K562 (cell line): ENCODE results near the gene THSD8. TPM values are rescaled to one million over a fixed set of nuclear protein-coding genes. Genes with fewer than 3 reads are reported as not detected.

Experiments
- CBFB ChIP-seq: sonication (generic); formaldehyde crosslinking; IDR thresholded peaks from 2 replicates; pipeline ENCODE4 v1.4.0; 2020; ENCODE audit warnings: mild to moderate bottlenecking, missing genetic modification reagents
- GATAD2A ChIP-seq: fragments of 450-650 bp; IDR thresholded peaks from 2 replicates; pipeline ENCODE4 v1.6.1; 2017
- KDM5B ChIP-seq: fragments of 200-600 bp; sonication (generic); IDR thresholded peaks from 2 replicates; pipeline ENCODE4 v1.6.1; 2012; ENCODE audit warnings: low read depth, mild to moderate bottlenecking, moderate library complexity, low read length, control low read depth, inconsistent platforms; ENCODE audit not compliant: insufficient replicate concordance
- RAD51 ChIP-seq: fragments of 450-650 bp; IDR thresholded peaks from 2 replicates; pipeline ENCODE4 v1.7.1; 2016; ENCODE audit warnings: low read depth, mild to moderate bottlenecking, borderline replicate concordance
- RBFOX2 ChIP-seq: fragments of 200-400 bp; formaldehyde crosslinking; IDR thresholded peaks from 2 replicates; pipeline ENCODE4 v1.6.1; 2017; ENCODE audit warnings: low read depth, mild to moderate bottlenecking, low read length, moderate library complexity
- RFX7 ChIP-seq: fragments of 250-450 bp; sonication (Bioruptor Pico); IDR thresholded peaks from 2 replicates; pipeline ENCODE4 v1.5.1; 2021; ENCODE audit warnings: mild to moderate bottlenecking
- ZNF282 ChIP-seq: sonication (generic); formaldehyde crosslinking; IDR thresholded peaks from 2 replicates; pipeline ENCODE4 v1.8.1; 2023; ENCODE audit warnings: missing genetic modification reagents
- ZNF830 ChIP-seq: fragments of 250-450 bp; sonication (Bioruptor Pico); IDR thresholded peaks from 2 replicates; pipeline ENCODE4 v1.5.0; 2021; ENCODE audit warnings: mild to moderate bottlenecking
- ZSCAN32 ChIP-seq: fragments of 450-650 bp; formaldehyde crosslinking; IDR thresholded peaks from 2 replicates; pipeline ENCODE4 v1.4.0; 2020; ENCODE audit warnings: mild to moderate bottlenecking, moderate library complexity
- polyA plus RNA-seq, 8 experiments: library from polyadenylated mRNA; depleted of rRNA in 4 of 8; stranded (reverse) in 5 of 8; unstranded in 3 of 8; fragments of >200 nt; fragmentation: Nextera tagmentation in 2 of 8; fragmentation: Illumina TruSeq in 1 of 8; extraction: Ambion mirVana in 2 of 8; extraction: Trizol in 1 of 8; gene quantifications; 2 replicates each; pipeline versions ENCODE4 v1.2.1 to v1.2.3, GENCODE V29; 2011 to 2014; ENCODE audit warnings: inconsistent platforms in 1 of 8, missing spikeins in 1 of 8
- total RNA-seq, 7 experiments: library from RNA; depleted of rRNA in 6 of 7; stranded (reverse); fragments of >200 nt in 6 of 7; fragmentation: Illumina TruSeq in 2 of 7; extraction: Trizol in 2 of 7; gene quantifications; 2 replicates each; pipeline versions ENCODE4 v1.2.1 to v1.2.3, GENCODE V29; 2011 to 2021; ENCODE audit warnings: low replicate concordance in 1 of 7
- TF ChIP-seq, protein P1 (sequence below): sonication (generic); formaldehyde crosslinking; IDR thresholded peaks from 2 replicates; pipeline ENCODE4 v1.9.0; 2022; ENCODE audit warnings: mild to moderate bottlenecking, missing genetic modification reagents
- TF ChIP-seq, protein P2 (sequence below): fragments of 450-650 bp; IDR thresholded peaks from 2 replicates; pipeline ENCODE4 v1.6.1; 2016; ENCODE audit warnings: mild to moderate bottlenecking, moderate library complexity
- TF ChIP-seq, protein P3 (sequence below): sonication (generic); formaldehyde crosslinking; IDR thresholded peaks from 2 replicates; pipeline ENCODE4 v1.8.0; 2022; ENCODE audit warnings: mild to moderate bottlenecking, missing genetic modification reagents

The THSD8 gene
- total and polyA plus RNA-seq, 9 of the 15 experiments (the other 6 are each of a cell fraction or from before 2014, with no cell fraction given): 8.4 to 42.4 (median 19.9) TPM; not detected in 2

GRCh38 chr19:12774588-12775555 lies 27.0 kb upstream of the THSD8 start, which contains the start of gene HOOK2 (continued):
- TF ChIP-seq ZNF282 (CRISPR knock-in tag): 0 out of 2 replicates have a peak, but pooled peaks have one; percentile 49
- TF ChIP-seq KDM5B: peak; percentile 55
- TF ChIP-seq, protein P1, sequence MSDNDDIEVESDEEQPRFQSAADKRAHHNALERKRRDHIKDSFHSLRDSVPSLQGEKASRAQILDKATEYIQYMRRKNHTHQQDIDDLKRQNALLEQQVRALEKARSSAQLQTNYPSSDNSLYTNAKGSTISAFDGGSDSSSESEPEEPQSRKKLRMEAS (CRISPR knock-in tag): peak; percentile 73
- TF ChIP-seq ZSCAN32 (CRISPR knock-in tag): 0 out of 2 replicates have a peak, but pooled peaks have one; percentile 13
- TF ChIP-seq RBFOX2: peak; percentile 65
- TF ChIP-seq RAD51: peak; percentile 90
- TF ChIP-seq RFX7 (CRISPR knock-in tag): no peak
- TF ChIP-seq, protein P2, sequence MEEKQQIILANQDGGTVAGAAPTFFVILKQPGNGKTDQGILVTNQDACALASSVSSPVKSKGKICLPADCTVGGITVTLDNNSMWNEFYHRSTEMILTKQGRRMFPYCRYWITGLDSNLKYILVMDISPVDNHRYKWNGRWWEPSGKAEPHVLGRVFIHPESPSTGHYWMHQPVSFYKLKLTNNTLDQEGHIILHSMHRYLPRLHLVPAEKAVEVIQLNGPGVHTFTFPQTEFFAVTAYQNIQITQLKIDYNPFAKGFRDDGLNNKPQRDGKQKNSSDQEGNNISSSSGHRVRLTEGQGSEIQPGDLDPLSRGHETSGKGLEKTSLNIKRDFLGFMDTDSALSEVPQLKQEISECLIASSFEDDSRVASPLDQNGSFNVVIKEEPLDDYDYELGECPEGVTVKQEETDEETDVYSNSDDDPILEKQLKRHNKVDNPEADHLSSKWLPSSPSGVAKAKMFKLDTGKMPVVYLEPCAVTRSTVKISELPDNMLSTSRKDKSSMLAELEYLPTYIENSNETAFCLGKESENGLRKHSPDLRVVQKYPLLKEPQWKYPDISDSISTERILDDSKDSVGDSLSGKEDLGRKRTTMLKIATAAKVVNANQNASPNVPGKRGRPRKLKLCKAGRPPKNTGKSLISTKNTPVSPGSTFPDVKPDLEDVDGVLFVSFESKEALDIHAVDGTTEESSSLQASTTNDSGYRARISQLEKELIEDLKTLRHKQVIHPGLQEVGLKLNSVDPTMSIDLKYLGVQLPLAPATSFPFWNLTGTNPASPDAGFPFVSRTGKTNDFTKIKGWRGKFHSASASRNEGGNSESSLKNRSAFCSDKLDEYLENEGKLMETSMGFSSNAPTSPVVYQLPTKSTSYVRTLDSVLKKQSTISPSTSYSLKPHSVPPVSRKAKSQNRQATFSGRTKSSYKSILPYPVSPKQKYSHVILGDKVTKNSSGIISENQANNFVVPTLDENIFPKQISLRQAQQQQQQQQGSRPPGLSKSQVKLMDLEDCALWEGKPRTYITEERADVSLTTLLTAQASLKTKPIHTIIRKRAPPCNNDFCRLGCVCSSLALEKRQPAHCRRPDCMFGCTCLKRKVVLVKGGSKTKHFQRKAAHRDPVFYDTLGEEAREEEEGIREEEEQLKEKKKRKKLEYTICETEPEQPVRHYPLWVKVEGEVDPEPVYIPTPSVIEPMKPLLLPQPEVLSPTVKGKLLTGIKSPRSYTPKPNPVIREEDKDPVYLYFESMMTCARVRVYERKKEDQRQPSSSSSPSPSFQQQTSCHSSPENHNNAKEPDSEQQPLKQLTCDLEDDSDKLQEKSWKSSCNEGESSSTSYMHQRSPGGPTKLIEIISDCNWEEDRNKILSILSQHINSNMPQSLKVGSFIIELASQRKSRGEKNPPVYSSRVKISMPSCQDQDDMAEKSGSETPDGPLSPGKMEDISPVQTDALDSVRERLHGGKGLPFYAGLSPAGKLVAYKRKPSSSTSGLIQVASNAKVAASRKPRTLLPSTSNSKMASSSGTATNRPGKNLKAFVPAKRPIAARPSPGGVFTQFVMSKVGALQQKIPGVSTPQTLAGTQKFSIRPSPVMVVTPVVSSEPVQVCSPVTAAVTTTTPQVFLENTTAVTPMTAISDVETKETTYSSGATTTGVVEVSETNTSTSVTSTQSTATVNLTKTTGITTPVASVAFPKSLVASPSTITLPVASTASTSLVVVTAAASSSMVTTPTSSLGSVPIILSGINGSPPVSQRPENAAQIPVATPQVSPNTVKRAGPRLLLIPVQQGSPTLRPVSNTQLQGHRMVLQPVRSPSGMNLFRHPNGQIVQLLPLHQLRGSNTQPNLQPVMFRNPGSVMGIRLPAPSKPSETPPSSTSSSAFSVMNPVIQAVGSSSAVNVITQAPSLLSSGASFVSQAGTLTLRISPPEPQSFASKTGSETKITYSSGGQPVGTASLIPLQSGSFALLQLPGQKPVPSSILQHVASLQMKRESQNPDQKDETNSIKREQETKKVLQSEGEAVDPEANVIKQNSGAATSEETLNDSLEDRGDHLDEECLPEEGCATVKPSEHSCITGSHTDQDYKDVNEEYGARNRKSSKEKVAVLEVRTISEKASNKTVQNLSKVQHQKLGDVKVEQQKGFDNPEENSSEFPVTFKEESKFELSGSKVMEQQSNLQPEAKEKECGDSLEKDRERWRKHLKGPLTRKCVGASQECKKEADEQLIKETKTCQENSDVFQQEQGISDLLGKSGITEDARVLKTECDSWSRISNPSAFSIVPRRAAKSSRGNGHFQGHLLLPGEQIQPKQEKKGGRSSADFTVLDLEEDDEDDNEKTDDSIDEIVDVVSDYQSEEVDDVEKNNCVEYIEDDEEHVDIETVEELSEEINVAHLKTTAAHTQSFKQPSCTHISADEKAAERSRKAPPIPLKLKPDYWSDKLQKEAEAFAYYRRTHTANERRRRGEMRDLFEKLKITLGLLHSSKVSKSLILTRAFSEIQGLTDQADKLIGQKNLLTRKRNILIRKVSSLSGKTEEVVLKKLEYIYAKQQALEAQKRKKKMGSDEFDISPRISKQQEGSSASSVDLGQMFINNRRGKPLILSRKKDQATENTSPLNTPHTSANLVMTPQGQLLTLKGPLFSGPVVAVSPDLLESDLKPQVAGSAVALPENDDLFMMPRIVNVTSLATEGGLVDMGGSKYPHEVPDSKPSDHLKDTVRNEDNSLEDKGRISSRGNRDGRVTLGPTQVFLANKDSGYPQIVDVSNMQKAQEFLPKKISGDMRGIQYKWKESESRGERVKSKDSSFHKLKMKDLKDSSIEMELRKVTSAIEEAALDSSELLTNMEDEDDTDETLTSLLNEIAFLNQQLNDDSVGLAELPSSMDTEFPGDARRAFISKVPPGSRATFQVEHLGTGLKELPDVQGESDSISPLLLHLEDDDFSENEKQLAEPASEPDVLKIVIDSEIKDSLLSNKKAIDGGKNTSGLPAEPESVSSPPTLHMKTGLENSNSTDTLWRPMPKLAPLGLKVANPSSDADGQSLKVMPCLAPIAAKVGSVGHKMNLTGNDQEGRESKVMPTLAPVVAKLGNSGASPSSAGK: 0 out of 2 replicates have a peak, but pooled peaks have one; percentile 23
- TF ChIP-seq ZNF830 (CRISPR knock-in tag): peak; percentile 77; the same call in 1 of the 2 replicates
- 0 out of 2 replicates have a peak, but pooled peaks have one; percentile 30 for TF ChIP-seq CBFB (CRISPR knock-in tag)
- TF ChIP-seq GATAD2A: no peak
- TF ChIP-seq, protein P3, sequence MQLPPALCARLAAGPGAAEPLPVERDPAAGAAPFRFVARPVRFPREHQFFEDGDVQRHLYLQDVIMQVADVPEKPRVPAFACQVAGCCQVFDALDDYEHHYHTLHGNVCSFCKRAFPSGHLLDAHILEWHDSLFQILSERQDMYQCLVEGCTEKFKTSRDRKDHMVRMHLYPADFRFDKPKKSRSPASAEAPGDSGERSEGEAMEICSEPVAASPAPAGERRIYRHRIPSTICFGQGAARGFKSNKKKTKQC (CRISPR knock-in tag): peak; percentile 55; the same call in 1 of the 2 replicates
